Upper lobe of left lung (tissue), 6 donors: Measurements from ENCODE around the gene CFAP91. TPM values are rescaled to one million over a fixed set of nuclear protein-coding genes. Genes with fewer than 3 reads are reported as not detected.

ENCODE experiments used
- ATAC-seq, 2 donors: fragments of 200-7000 bp; cut with Tn5 transposase; one replicate each; pipeline ENCODE4 v1.9.1; 2022; ENCODE audit warnings: mild to moderate bottlenecking in 2 of 2, moderate library complexity in 2 of 2; ENCODE audit not compliant: low FRiP score in 2 of 2
- DNase-seq, 2 donors: peaks; one replicate each; pipeline ENCODE4 v3.0.0-alpha.2; 2019 to 2020
- H3K27ac ChIP-seq, 4 donors: fragments of 200-600 bp; sonication (generic); one replicate each; pipeline ENCODE4 v1.5.1; 2016 to 2019
- H3K27me3 ChIP-seq, 4 donors: fragments of 200-600 bp; sonication (generic); one replicate each; pipeline ENCODE4 v1.5.1; 2017 to 2019
- H3K36me3 ChIP-seq, 4 donors: fragments of 200-600 bp; sonication (generic); one replicate each; pipeline ENCODE4 v1.5.1; 2016 to 2019
- H3K4me1 ChIP-seq, 4 donors: fragments of 200-600 bp; sonication (generic); one replicate each; pipeline ENCODE4 v1.5.1; 2018 to 2019
- H3K4me3 ChIP-seq, 4 donors: fragments of 200-600 bp; sonication (generic); one replicate each; pipeline ENCODE4 v1.5.1; 2017 to 2019; ENCODE audit warnings: mild to moderate bottlenecking in 2 of 4, moderate library complexity in 1 of 4
- H3K9me3 ChIP-seq, 4 donors: fragments of 200-600 bp; sonication (generic); one replicate each; pipeline ENCODE4 v1.5.1; 2018 to 2019
- EP300 ChIP-seq, 4 donors: sonication (generic); formaldehyde crosslinking; IDR thresholded peaks; one replicate each; pipeline ENCODE4 v1.5.1; 2017; ENCODE audit warnings: antibody characterized with exemption in 4 of 4, control low read depth in 2 of 4
- POLR2A ChIP-seq, 4 donors: fragments of 450-650 bp; IDR thresholded peaks; one replicate each; pipeline ENCODE4 v1.5.1; 2016 to 2017; ENCODE audit warnings: antibody characterized with exemption in 4 of 4, mild to moderate bottlenecking in 2 of 4
- POLR2AphosphoS5 ChIP-seq, 2 donors: sonication (generic); formaldehyde crosslinking; IDR thresholded peaks; one replicate each; pipeline ENCODE4 v1.5.1; 2017; ENCODE audit warnings: antibody characterized with exemption in 2 of 2
- WGBS, 2 donors: methylation state at CpG; one replicate each; pipeline ENCODE4 v1.1.5; 2017 to 2018; 5-methylcytosine and 5-hydroxymethylcytosine counted together
- total RNA-seq, 6 donors: library from RNA; depleted of rRNA in 4 of 6; stranded (reverse); fragments of >200 nt in 4 of 6; gene quantifications; one replicate each; pipeline versions ENCODE4 v1.1.0 to v1.2.1, GENCODE V29; 2016 to 2021
- TF ChIP-seq, protein P1 (sequence below), 6 experiments: fragments of 450-650 bp in 4 of 6; fragments of 200-600 bp in 2 of 6; sonication (generic) in 2 of 6; IDR thresholded peaks; one replicate each; pipeline ENCODE4 v1.5.1; 2016 to 2019; ENCODE audit warnings: antibody characterized with exemption in 6 of 6
- donor health status: DM: no; HTN: no; CAD: no; lungs with moderate emphysema.
- donor health status: DM: no; HTN: yes; CAD: no; lungs with severe emphysema.

Gene CFAP91
- total RNA-seq, 6 donors from 2014 or later = 2.3 to 47.8 (median 6.6) TPM

- DNase-seq = peak in 1 of 2 donors; percentile 70
- Histone ChIP-seq H3K36me3 (no peaks in the 10 kb centered on the region), H3K9me3 (no peaks in the 10 kb centered on the region), H3K4me3 (no peak overlapping the region), H3K27me3 (no peaks in the 10 kb centered on the region), H3K4me1 (peaks cover 11 to 28% (median 19%) of the 10 kb centered on the region in 4 donors), H3K27ac (peak overlapping the region; percentile 0 to 49 (median 24))
- peak in 1 of 2 donors; percentile 65 for TF ChIP-seq POLR2AphosphoS5 (IDR thresholded peaks at IDR 0.05)
- peak in 1 of 4 donors; percentile 10 for TF ChIP-seq EP300 (IDR thresholded peaks at IDR 0.05)
- no peak for TF ChIP-seq POLR2A (IDR thresholded peaks at IDR 0.05)
- TF ChIP-seq, protein P1, sequence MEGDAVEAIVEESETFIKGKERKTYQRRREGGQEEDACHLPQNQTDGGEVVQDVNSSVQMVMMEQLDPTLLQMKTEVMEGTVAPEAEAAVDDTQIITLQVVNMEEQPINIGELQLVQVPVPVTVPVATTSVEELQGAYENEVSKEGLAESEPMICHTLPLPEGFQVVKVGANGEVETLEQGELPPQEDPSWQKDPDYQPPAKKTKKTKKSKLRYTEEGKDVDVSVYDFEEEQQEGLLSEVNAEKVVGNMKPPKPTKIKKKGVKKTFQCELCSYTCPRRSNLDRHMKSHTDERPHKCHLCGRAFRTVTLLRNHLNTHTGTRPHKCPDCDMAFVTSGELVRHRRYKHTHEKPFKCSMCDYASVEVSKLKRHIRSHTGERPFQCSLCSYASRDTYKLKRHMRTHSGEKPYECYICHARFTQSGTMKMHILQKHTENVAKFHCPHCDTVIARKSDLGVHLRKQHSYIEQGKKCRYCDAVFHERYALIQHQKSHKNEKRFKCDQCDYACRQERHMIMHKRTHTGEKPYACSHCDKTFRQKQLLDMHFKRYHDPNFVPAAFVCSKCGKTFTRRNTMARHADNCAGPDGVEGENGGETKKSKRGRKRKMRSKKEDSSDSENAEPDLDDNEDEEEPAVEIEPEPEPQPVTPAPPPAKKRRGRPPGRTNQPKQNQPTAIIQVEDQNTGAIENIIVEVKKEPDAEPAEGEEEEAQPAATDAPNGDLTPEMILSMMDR (IDR thresholded peaks at IDR 0.05) = no peak
- WGBS, 2 donors = 77% methylated on average over 4 of the region's 4 CpGs
- no peak for ATAC-seq
These were observed 2.4 kb upstream of the CFAP91 start for GRCh38 chr3:119700269-119700919.

GRCh38 chr3:119700920-119701734 is 1.7 kb upstream of the CFAP91 start:
- no peak overlapping the region for H3K4me3 ChIP-seq
- no peak for ATAC-seq
- WGBS, 2 donors = 89 to 96% methylated on average over 7 to 22 of the region's 22 CpGs
- H3K36me3 ChIP-seq = no peaks in the 10 kb centered on the region
- peak overlapping the region; percentile 0 to 49 (median 24) for H3K27ac ChIP-seq
- peaks cover 11 to 28% (median 19%) of the 10 kb centered on the region in 4 donors for H3K4me1 ChIP-seq
- H3K9me3 ChIP-seq = no peaks in the 10 kb centered on the region
- TF ChIP-seq POLR2A (IDR thresholded peaks at IDR 0.05) = no peak
- TF ChIP-seq EP300 (IDR thresholded peaks at IDR 0.05) = no peak
- TF ChIP-seq, protein P1 (IDR thresholded peaks at IDR 0.05) = no peak
- TF ChIP-seq POLR2AphosphoS5 (IDR thresholded peaks at IDR 0.05) = no peak
- no peaks in the 10 kb centered on the region for H3K27me3 ChIP-seq
- DNase-seq = no peak

DNA sequence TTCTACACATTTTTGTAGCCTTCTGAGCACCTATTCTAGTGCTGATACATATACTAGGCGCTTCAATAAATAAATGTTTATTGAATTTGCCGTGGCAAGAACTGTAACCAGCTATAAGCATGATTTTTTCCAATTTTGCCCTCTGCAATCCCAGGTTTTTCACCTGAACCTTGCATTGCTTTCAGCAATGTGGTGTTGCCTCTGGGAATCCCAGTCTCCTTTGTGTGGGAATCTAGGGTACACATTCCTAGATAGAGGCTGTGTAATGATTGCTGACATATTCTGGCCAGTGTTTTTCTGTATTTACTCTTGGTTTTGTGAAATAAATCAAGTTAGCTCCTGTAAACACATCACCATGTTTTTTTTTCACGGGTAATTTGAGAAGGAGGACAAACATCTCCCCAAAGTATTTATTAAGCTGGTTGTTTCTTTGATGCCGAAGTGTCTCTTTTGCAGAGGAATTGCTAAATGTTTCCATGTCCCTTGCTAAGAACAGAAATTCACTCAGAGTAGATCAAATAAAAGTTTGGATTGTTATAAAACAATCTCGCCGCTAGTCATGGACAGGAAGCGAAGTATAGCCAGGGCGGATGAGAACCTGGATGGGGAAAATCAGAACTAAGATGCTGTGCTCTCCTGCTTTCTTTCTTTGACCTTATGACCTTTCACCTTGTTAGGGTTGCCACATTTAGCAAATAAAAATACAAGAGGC is 1.2 kb downstream of the CFAP91 start:
- Histone ChIP-seq H3K36me3 (no peaks in the 10 kb centered on the region), H3K27ac (peak overlapping the region in 1 of 4 donors; percentile 9), H3K9me3 (no peaks in the 10 kb centered on the region), H3K4me1 (peaks cover 11 to 28% (median 19%) of the 10 kb centered on the region in 4 donors), H3K4me3 (peak overlapping the region in 3 of 4 donors; percentile 57 to 62 (median 57)), H3K27me3 (no peaks in the 10 kb centered on the region)
- ATAC-seq (no peak), DNase-seq (no peak)
- TF ChIP-seq POLR2A (IDR thresholded peaks at IDR 0.05) = no peak
- no peak for TF ChIP-seq POLR2AphosphoS5 (IDR thresholded peaks at IDR 0.05)
- no peak for TF ChIP-seq EP300 (IDR thresholded peaks at IDR 0.05)
- TF ChIP-seq, protein P1 (IDR thresholded peaks at IDR 0.05) = no peak
- WGBS, 2 donors = 57 to 64% methylated on average over 8 of the region's 8 CpGs

GRCh38 chr3:119715105-119715504 is 12.3 kb downstream of the CFAP91 start:
- ATAC-seq (no peak), DNase-seq (no peak)
- Histone ChIP-seq H3K27ac (no peak overlapping the region), H3K9me3 (no peaks in the 10 kb centered on the region), H3K27me3 (no peaks in the 10 kb centered on the region), H3K4me3 (no peak overlapping the region), H3K4me1 (no peaks in the 10 kb centered on the region), H3K36me3 (peaks cover 0 to 8% (median 0%) of the 10 kb centered on the region in 4 donors)
- TF ChIP-seq POLR2A (IDR thresholded peaks at IDR 0.05) (no peak), POLR2AphosphoS5 (IDR thresholded peaks at IDR 0.05) (no peak)
- TF ChIP-seq, protein P1 (IDR thresholded peaks at IDR 0.05) = no peak
- WGBS, 2 donors = 97 to 100% methylated on average over 2 of the region's 2 CpGs
